Activated B cell treated with CpG ODN at 0.5 μM for 24 hours (primary cell): Measurements from ENCODE around the gene ZNF263. TPM values are rescaled to one million over a fixed set of nuclear protein-coding genes. Genes with fewer than 3 reads are reported as not detected.

Experiments
- ATAC-seq: fragments of 200-7000 bp; cut with Tn5 transposase; one replicate; pipeline ENCODE4 v1.10.0; 2021; ENCODE audit warnings: low read depth, mild to moderate bottlenecking, moderate library complexity
- CTCF ChIA-PET: fragments of 350-600 bp; sonication (Branson Sonifier 250); formaldehyde crosslinking; loops from one replicate; lab custom pipeline; 2021; ENCODE audit warnings: antibody characterized with exemption; lab: Charles Lee
- POLR2A ChIA-PET: fragments of 350-600 bp; sonication (Branson Sonifier 250); formaldehyde crosslinking; loops from one replicate; lab custom pipeline; 2021; ENCODE audit warnings: antibody characterized with exemption; lab: Charles Lee
- DNase-seq: peaks from one replicate; pipeline ENCODE4 v3.0.0; 2022
- H3K27ac Mint-ChIP-seq: one replicate; pipeline ENCODE4 v1.8.0; 2020; ENCODE audit warnings: mixed read lengths
- H3K27me3 Mint-ChIP-seq: one replicate; pipeline ENCODE4 v1.8.0; 2021; ENCODE audit warnings: mixed read lengths
- H3K36me3 Mint-ChIP-seq: one replicate; pipeline ENCODE4 v1.8.0; 2021; ENCODE audit warnings: low read depth, mixed read lengths
- H3K4me1 Mint-ChIP-seq: one replicate; pipeline ENCODE4 v1.8.0; 2021; ENCODE audit warnings: mixed read lengths
- H3K4me3 Mint-ChIP-seq: one replicate; pipeline ENCODE4 v1.8.0; 2020; ENCODE audit warnings: mild to moderate bottlenecking, mixed read lengths
- H3K9me3 Mint-ChIP-seq: one replicate; pipeline ENCODE4 v1.8.0; 2020; ENCODE audit warnings: mixed read lengths
- CTCF ChIP-seq: fragments of 200-600 bp; IDR thresholded peaks from one replicate; pipeline ENCODE4 v1.8.0; 2022; ENCODE audit warnings: antibody characterized with exemption, mild to moderate bottlenecking
- intact Hi-C: fragments of 100-400 bp; cut with micrococcal nuclease; formaldehyde crosslinking; loops from one replicate; pipeline ENCODE4 v1.15.1; 2024
- total RNA-seq: library from RNA; stranded (reverse); gene quantifications from 2 replicates; pipeline ENCODE4 v1.2.3, GENCODE V29; 2022

The ZNF263 gene
- total RNA-seq, 1 donor from 2014 or later, result 42.9 TPM

GRCh38 chr16:3248596-3248995, 34.7 kb upstream of the ZNF263 start:
- H3K27ac Mint-ChIP-seq, result no peak overlapping the region
- no peaks in the 10 kb centered on the region for H3K36me3 Mint-ChIP-seq
- ATAC-seq (no peak), DNase-seq (no peak)
- POLR2A ChIA-PET, result no interaction called here
- H3K4me3 Mint-ChIP-seq, result no peak overlapping the region
- TF ChIP-seq CTCF, result no peak
- peaks cover 28% of the 10 kb centered on the region for H3K27me3 Mint-ChIP-seq
- H3K9me3 Mint-ChIP-seq, result no peaks in the 10 kb centered on the region
- no peaks in the 10 kb centered on the region for H3K4me1 Mint-ChIP-seq
- CTCF ChIA-PET, result no interaction called here
- intact Hi-C loops, result no loop called here

- CTCF ChIA-PET, result no interaction called here
- POLR2A ChIA-PET, result no interaction called here
- Mint-ChIP-seq H3K9me3 (no peaks in the 10 kb centered on the region), H3K27me3 (peaks cover 24% of the 10 kb centered on the region), H3K36me3 (no peaks in the 10 kb centered on the region), H3K4me1 (no peaks in the 10 kb centered on the region), H3K27ac (no peak overlapping the region), H3K4me3 (no peak overlapping the region)
- intact Hi-C loops, result no loop called here
- DNase-seq (no peak), ATAC-seq (no peak)
- no peak for TF ChIP-seq CTCF
Measured at GRCh38 chr16:3249020-3249419, 34.3 kb upstream of the ZNF263 start.

- ATAC-seq (no peak), DNase-seq (no peak)
- H3K27me3 Mint-ChIP-seq, result peaks cover 19% of the 10 kb centered on the region
- H3K9me3 Mint-ChIP-seq, result no peaks in the 10 kb centered on the region
- POLR2A ChIA-PET, result no interaction called here
- no peak overlapping the region for H3K27ac Mint-ChIP-seq
- CTCF ChIA-PET, result no interaction called here
- H3K4me3 Mint-ChIP-seq, result no peak overlapping the region
- no peaks in the 10 kb centered on the region for H3K4me1 Mint-ChIP-seq
- no peaks in the 10 kb centered on the region for H3K36me3 Mint-ChIP-seq
- no peak for TF ChIP-seq CTCF
- intact Hi-C loops, result no loop called here
Measured at GRCh38 chr16:3249451-3249850, 33.8 kb upstream of the ZNF263 start.

- no peaks in the 10 kb centered on the region for H3K36me3 Mint-ChIP-seq
- TF ChIP-seq CTCF, result no peak
- no peak overlapping the region for H3K4me3 Mint-ChIP-seq
- DNase-seq (no peak), ATAC-seq (no peak)
- intact Hi-C loops, result no loop called here
- peaks cover 4% of the 10 kb centered on the region for H3K27me3 Mint-ChIP-seq
- no peaks in the 10 kb centered on the region for H3K9me3 Mint-ChIP-seq
- H3K4me1 Mint-ChIP-seq, result no peaks in the 10 kb centered on the region
- ChIA-PET CTCF (no interaction called here), POLR2A (no interaction called here)
- H3K27ac Mint-ChIP-seq, result no peak overlapping the region
Measured at GRCh38 chr16:3252967-3253366, 30.3 kb upstream of the ZNF263 start.

GRCh38 chr16:3254309-3254708, 29.0 kb upstream of the ZNF263 start:
- H3K27me3 Mint-ChIP-seq, result peaks cover 10% of the 10 kb centered on the region
- ChIA-PET POLR2A (no interaction called here), CTCF (no interaction called here)
- no peak for TF ChIP-seq CTCF
- no peaks in the 10 kb centered on the region for H3K4me1 Mint-ChIP-seq
- DNase-seq (no peak), ATAC-seq (no peak)
- no peak overlapping the region for H3K4me3 Mint-ChIP-seq
- no peak overlapping the region for H3K27ac Mint-ChIP-seq
- H3K36me3 Mint-ChIP-seq, result no peaks in the 10 kb centered on the region
- H3K9me3 Mint-ChIP-seq, result no peaks in the 10 kb centered on the region
- intact Hi-C loops, result no loop called here
